AG20443 (cell line): Measurements from ENCODE around the gene TBC1D22A.

Experiments used
- DNase-seq: peaks from one replicate; pipeline ENCODE4 v3.0.0; 2012; ENCODE audit warnings: low spot score, mixed read lengths

TBC1D22A gene

DNA sequence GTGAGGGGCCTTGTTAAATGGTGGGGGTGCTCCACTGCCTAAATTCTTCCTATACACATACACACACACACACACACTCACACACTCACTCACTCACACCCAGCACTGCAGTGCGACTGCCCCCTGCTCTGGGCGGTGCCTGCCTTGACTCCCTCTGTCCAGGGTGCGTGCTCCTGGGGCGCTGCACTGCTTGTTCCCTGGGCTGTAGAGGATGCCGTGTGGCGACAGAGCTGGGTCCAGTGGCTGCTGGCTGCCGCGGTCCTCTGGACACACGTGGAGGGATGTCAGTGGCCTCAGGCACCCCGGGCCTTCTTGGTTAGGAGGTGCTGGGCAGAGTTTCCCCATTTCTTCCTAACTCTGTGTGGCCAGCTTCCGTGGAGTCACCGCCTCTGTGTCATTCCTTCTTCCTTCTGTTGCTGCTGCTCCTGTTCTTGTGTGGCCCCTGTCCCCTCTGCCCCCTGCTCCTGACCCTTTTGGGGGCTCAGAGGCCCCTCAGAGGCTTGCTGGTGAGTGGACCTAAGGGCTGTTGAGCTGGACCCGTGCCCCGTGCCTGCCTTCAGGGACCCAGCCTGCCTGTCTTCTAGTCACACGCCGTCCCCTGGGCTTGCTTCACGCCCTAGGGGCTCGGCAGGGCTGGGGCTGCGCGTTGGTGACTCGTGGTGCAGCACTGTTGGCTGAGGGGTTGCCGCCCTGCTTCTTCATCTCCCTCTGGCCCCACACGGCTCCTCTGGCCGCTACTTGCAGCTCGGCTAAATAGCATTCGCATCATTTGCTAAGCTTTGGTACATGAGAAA, 147.0 kb downstream of the TBC1D22A start:
- DNase-seq = no peak

DNA sequence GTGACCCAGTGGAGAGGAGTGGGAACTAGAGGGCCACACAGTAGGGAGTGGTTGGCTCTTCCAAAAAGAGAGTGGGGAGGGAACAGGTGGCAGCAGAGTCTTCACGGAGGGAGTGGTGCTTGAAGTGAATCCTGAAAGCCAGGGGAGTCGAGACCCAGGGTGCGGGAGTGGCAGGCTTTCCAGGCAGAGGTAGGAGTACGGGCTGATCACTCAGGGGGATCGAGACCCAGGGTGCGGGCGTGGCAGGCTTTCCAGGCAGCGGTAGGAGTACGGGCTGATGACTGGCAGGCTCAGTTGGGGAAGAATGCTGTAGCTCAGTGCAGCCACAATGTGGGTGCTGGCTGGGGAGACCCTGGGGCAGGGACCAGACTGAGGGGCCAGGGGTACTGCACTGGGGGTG, 148.2 kb downstream of the TBC1D22A start:
- no peak for DNase-seq

DNA sequence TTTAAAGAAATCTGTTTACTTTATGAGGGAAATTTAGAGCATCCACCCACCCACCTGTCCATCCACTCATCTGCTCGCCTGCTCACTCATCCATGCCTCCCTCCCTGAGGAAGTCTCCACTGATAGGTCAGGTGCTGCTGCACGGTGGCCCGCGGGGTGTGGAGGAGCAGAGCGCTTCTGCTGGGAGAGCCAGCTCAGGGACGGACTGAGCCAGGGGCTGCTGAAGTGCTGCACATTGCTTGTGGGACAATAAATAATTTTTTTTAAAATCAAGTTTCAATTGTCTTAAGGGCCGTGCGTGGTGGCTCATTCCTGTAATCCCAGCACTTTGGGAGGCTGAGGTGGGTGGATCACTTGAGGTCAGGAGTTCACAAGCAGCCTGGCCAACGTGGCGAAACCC, 148.9 kb downstream of the TBC1D22A start:
- no peak for DNase-seq

DNA sequence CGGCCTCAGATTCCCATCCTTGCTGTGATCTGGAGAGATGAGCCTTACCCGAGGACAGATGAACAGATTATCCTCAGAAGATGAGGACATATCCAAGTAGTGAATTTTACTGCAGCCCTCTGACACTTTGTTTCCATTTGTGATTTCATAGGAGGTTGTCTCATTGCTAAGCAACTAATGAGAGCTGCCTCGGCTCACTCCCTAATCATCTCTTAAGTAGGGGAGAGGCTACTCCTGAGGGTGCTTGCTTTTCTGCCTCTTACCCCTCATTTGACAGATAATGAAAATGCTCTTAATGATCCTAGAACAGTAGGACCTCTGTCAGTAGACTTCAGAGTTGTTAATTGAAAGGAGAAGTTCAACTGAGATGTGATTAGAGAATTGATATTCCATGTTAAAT, 150.9 kb downstream of the TBC1D22A start:
- DNase-seq = no peak

DNA sequence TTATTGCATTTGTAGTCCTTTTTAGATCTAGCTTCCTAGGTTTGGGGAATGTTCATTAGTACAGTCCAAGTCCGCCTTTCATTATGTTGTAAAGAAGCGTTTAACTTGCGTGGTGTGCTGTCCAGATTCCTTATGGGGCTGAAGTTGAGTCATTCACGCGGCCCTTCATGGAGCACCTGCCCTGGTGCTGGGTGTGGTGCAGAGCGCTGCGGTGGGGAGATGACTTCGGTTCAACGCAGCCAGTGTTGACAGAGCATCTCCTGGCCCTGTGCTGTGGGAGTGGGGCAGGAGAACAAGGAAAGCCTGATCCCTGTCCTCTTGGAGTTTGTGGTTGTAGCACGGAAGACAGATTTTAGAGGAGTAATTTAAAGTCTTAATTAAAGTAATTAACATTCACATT, 152.0 kb downstream of the TBC1D22A start:
- no peak for DNase-seq

DNA sequence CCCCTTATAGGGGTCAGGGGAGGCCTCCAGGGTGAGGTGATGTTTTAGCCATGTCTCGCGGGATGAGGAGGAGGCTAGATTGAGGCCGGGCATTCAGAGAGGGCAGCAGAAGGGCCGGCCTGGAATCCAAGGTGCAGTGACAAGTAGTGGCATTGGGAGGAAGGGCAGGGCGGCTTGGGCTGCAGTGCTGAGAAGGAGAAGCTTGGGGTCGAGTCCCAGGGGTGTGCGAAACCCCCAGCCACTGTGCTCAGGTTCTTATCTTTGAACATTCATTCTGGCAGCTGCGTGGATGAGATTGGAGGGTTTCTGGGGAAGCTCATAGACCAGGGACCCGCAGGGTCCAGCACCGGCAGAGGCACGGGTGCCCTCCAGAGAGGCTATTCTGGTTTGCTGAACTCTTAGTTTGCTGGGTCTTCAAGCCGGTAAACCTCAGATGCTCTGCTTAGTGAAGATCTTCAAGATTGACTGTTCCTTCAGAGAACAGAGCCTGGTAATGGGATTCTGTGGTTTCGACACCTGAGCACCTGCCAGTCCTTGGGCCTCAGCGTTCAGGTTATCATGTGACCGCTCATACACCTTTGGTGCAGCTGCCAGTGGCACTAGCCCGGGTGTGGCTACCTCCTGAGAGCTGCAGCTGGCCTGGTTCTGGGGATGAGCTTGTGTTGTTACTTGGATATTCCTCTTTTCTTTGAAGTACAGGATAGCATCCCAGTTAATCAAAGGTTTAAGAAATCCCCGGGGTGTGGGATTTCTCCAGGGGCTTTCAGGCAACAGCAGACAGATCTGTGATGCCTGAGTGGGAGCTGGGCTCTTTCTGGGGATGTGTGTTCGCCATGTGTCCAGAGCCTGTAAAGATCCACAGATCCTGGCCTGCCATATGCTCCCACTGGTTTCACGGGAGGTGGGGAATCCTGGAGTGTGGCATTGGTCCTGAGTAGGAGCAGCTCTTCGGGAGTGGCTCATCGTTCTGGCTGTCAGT, 152.8 kb downstream of the TBC1D22A start:
- DNase-seq = no peak

DNA sequence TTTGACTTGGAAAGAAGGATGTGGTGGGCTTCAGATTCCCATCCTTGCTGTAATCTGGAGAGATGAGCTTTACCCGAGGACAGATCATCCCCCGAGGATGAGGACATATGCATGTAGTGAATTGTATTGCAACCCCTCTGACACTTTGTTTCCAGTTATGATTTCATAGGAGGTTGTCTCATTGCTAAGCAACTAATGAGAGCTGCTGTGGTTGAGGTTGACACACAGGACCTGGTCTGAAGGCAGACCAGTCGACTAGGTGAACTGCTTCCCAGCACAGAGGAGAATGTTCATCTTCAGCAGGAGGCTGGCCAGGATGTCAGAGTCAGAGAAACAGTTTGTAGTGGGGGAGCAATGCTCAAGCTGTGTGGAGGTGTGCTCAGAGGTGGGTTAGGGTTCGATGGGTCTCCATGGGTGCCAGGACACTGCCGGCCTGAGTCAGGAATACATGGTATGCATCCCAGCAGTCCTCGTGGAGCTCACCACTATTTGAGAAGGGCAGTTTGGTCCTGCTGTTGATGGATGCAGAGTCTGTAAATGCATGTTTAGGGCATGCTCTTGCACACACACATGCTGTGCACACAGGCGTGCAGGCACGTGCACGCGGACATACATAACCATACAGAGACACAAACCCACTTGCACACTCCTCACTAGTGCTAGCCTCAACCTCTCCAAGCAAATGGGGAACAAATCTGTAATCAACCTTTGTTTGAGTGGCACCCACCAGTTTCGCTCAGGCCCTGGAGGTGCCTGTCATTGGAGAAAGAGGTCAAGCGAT, 153.7 kb downstream of the TBC1D22A start:
- no peak for DNase-seq

DNA sequence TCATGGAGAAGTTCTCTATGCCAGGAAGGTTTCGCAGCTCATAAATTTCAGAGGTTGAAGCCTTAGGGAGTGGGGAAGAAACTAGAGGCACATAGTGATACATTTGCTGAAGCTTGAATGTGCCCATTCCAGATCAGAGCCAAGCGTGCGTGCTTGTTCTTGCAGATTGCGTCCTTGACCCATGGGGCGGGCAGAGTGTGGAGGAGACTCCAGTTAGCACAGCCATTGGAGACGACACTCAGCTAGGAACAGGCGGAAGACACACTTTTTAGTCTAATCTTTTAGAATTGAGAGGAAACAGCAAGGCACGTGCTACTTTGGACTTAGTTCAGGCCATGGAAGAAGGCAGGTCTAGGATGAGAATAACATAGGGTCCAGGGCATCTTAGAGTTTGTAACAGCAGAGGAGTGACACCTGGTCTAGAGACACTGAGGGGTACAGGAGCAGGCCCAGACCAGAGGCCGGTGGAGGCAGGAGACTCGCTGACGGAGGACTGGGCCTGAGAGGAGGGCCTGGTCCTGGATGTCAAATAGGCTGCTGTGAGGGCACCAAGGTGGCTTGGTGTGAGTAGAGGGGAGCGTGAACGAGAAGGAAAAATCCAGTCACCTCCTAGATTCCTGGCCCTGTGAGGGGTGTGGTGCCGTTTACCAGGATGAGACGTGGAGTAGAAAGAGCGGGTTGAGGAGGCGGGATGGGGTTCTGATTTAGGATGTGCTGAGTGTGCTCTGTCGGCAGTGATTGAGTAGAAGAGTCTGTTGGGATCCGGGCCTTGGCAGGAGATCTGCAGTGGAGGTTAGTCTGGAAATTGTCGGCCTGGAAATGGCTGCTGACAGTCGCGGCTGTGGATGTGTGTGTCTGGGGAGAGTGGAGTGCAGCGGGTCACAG, 154.7 kb downstream of the TBC1D22A start:
- no peak for DNase-seq

DNA sequence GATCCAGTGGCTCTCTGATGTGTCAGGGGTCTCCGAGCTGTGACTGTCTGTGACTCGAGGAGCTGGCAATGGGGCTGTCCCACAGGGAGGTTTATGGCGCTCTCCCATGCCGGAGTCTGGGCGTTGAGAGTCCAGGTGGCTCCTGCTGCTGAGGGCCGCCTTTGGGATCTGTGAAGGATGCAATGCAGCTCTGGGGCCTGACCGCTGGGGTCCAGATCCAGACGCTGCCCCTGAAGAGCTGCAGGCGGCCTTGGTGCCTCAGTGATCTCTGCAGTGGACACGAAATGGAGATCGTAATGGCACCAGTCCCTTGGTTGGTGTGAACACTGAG, 155.3 kb downstream of the TBC1D22A start:
- DNase-seq = no peak

DNA sequence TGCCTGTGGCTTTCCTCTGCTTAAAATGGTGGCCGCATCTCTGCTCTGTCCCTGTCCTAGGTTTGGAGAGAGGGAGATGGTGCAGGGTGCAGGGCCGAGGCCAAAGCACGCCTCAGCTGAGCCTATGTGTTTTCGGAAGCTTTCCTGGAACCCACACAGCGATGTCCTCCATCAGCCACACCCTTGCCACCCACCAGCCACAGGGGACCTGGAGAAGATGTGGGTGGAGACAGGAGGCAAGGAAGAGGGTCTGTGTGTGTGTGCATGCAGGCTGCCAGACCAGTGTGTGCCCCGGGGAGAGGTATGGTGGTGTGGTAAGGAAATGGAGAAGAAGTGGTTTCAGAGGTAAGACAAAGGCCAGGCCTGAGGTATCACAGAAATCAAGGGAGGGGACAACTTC, 155.7 kb downstream of the TBC1D22A start:
- DNase-seq = no peak

DNA sequence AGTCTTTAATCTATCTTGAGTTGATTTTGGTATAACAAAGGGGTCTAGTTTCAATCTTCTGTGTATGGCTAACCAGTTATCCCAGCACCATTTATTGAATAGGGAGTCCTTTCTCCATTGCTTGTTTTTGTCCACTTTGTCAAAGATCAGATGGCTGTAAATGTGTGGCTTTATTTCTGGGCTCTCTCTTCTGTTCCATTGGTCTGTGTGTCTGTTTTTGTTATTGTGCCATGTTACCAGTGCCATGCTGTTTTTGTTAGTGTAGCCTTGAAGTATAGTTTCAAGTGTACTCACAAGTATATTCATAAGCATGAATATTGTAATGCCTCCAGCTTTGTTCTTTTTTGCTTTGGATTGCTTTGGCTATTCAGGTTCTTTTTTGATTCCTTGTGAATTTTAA, 159.6 kb downstream of the TBC1D22A start:
- no peak for DNase-seq

DNA sequence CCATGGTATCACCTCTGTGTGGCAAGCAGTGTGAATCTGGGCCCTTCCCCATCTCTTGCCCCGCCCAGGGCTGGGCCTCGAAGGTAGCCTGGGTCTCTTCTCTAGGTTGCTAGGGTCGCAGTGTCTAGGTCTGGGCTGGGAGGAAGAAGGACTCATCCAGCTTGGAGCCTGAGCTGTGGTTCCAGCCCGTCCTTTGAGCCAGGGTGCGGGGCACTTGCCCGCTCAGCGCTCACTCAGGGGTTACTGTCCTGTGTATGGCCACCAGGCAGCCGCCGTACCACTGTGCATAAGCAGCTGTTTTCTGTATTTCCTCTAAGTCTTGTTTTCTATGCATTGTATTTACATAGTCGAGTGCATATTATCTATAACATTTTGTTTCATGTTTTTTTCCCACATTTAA, 160.9 kb downstream of the TBC1D22A start:
- no peak for DNase-seq

DNA sequence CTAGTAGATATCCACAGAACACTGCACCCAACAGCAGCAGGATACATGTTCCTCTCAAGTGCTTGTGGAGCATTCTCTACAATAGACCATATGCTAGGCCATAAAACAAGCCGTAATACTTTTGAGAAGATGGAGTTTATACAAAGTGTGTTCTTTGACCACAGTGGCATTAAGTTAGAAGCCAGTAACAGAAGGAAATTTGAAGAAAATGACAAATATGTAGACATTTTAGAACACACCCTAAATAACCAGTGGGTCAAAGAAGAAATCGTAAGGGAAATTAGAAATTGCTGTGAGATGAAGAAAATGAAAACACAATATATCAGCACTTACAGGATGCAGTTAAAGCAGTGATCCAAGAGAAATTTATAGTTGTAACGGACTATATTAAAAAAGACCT, 163.4 kb downstream of the TBC1D22A start:
- DNase-seq = no peak

DNA sequence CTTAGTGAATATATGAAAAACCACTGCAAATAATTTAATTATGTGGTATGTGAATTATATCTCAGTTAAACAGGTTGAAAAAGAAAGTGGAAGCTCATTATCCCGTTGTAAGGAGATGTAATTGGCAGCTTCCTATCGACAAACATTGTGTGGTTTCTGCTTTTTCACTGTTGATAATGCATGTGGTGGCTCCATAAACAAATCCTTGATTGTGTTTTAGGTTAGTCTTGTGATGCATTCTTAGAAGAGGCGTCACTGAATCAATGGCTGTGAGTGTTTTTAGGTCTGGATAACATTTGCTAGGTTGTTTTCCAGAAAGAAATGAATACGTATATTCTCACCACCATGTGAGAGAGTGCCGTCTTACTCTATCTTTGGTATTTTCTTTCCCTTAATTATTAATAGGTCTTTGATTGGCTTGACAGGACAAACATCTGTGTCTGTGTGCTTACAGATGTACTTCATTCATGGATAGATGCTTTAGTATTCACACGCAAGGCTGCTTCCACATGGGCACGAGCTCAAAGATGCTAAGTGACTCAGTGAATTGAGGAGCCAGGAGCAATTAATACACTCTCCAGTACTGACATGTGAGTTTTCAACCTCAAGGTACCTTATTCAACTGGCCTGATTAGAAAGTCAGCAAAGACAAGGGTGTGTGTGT, 166.7 kb downstream of the TBC1D22A start:
- no peak for DNase-seq

DNA sequence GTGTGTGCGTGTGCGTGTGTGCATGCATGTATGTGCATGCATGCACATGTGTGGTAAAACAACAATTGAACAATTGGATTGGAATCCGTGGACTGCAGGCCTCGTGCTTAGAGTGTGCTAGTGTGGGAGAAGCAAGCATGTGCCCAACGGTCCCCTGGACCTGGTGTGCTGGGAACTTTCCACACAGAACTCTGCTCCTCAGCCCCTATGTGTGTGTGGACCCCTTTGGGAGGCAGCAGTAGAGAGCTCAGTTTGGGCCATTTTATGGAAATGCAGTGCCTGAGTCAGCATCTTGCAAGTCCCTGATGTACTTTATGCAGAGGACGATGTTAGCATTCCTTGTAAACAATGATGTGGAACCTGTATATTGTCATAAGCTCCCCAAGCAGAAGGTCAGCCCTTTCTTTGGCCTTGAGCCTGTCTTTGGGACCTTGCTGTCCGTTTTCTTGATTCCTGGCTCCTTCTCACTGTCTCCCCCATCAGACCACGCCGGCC, 167.3 kb downstream of the TBC1D22A start:
- DNase-seq = no peak

DNA sequence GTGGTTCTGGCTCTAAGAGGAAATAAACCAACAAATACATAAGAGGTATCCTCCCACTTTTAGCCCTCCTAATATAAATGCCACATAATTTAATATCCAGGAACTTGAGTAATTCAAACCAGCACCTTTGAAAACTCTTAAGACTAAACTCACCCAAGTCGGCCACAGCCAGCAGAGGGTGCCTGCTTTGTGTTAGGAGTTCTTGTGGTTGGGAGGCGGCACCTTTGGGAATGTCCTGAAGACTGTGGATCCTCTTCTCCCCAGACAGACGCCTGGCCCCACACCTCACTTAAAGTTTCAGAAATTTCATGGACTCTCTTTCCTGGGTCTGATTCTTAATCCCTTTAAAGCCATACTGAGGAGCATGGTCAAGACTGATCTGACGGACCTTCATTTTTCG, 169.0 kb downstream of the TBC1D22A start:
- no peak for DNase-seq

DNA sequence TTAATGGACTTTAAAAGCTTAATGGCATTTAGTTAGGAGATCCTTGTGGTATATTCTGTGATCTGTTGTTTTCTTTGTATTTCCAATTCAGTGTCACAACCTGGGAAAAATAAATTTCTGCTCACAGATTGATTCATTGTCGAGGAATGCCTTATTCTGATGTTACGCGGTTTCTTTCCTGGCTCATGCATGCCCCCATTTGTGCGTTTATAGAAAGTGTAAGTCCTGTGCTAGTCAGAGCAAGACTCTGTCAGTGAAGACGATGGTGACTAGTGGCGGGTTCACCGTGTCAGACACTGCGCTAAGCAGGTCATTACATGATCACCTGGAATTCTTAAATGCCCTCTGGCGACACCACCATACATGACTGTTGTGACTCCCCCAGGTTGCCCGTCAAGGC, 169.4 kb downstream of the TBC1D22A start:
- no peak for DNase-seq

DNA sequence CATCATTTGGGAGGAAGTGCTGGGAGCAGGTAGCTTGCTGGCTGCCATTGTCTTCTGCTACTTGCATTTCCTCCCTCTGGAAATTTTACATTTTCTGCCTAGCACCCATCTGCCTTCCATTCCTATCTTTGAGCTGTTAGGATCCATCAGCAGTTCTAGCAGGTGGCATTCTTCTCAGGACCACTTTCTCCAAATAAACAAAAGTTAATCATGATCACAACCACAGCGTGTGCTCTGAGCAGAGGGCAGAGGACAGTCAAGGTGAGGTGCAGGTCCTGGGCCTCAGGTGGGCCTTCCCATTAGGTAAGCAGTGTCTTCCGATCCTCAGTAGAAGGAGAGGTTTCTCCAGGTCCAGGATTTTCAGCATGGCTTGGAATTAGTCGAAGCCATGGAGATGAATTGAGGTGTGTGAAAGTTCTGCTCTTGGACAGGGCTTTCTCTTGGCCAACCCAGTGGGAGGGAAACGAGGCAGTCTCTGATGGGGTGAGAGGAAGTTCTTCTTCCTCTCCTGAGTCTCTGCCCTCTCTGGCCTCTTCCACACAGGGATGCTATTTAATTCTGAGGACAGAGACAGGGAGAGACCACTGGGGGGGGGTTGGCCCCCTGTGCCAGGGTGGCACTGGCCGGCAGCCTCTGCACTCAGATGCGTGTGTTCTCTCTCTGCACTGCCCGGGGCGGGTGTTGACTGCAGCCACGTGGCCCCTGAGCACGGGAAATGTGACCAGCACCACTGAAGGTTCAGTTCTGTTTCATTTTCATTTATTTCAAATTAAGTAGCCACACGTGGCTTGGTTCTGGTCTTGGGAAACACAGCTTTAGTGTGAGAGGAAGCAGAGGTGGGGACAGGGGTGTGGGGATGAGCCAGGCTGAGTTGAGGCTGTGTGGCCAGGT, 170.8 kb downstream of the TBC1D22A start:
- no peak for DNase-seq

DNA sequence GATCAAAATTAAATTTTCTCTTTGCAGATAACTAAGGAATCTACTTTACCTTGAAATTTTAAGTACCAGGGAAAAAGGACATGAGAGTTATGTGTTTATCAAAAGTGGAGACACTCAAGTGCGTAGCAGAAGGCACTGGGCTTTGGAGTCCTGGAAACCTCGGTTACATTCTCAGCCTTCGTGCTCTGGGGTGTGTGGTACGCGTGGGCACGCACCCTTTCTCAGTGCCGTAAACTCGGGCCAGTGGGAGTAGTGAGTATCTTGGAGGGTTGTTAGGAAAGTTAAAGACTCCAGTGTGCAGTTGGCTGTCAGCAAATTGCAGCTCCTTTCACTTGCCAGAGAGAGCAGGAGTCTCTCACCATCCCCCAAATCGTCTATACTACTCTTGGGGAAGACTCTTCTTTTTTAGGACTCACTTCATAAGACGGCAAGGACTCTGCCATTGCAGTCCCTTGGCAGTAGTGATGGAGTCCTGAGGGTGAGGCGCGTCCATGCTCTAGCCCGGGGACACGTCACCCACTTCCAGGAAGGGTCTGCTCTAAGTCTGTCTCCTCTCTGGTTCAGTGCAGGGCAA, 171.8 kb downstream of the TBC1D22A start:
- no peak for DNase-seq
